ENCODE measurements around the gene SEPTIN3. TPM values are rescaled to one million over a fixed set of nuclear protein-coding genes. Genes with fewer than 3 reads are reported as not detected.

Gene SEPTIN3
- total and polyA plus RNA-seq, 10 of the 15 experiments (the other 5 are each of a cell fraction or from before 2014, with no cell fraction given): 0.05 to 3.1 (median 0.87) TPM

GRCh38 chr22:41946629-41947423 is 22.4 kb upstream of the SEPTIN3 start, which contains the start of gene CENPM (continued):
- TF ChIP-seq EGR1 (IDR thresholded peaks at IDR 0.05; ENCODE audit: borderline replicate concordance in 1 of 2, low read depth in 2 of 2, low read length in 2 of 2) (peak in 1 of 2 experiments; percentile 66; a peak in 2 of 3 replicates), NFYA (IDR thresholded peaks at IDR 0.05; ENCODE audit: borderline replicate concordance, low read depth, low read length) (peak; percentile 80), CBFB (IDR thresholded peaks at IDR 0.05; ENCODE audit: low read depth) (no peak), NFIC (IDR thresholded peaks at IDR 0.05; ENCODE audit: low read depth, low read length) (no peak), STAT1 (conservative IDR thresholded peaks at IDR 0.05) (no peak), RELA (IDR thresholded peaks at IDR 0.05; ENCODE audit: borderline replicate concordance, partially characterized antibody) (peak; percentile 72)

GRCh38 chr22:41947424-41948080 is 21.7 kb upstream of the SEPTIN3 start:
- WGBS (ENCODE audit: insufficient coverage, insufficient replicate concordance, low lambda C conversion rate, missing lambda C conversion rate): 82% methylated on average over 19 of the region's 21 CpGs
- no TSS peak for BruUV-seq (replicated peaks)
- H2AFZ ChIP-seq (ENCODE audit: control insufficient read depth, low read depth, low read length): peak overlapping the region; percentile 86
- ChIA-PET POLR2A (interaction anchor here (0.6 to 9.2 kb wide), 19 partner anchors 10 to 925 kb away, joined by 3 to 164 read pairs (median 3); partner anchors contain the start of genes CCDC134, DESI1, TNFRSF13C and XRCC6), RAD21 (ENCODE audit: unreplicated experiment) (interaction anchor here (0.8 to 7.9 kb wide), 12 partner anchors 9 to 250 kb away, joined by 3 to 115 read pairs (median 8); partner anchors contain the start of genes NDUFA6, SMDT1 and TNFRSF13C), SMC1A (ENCODE audit: uncharacterized antibody, unreplicated experiment) (interaction anchor here (0.9 to 3.3 kb wide), 10 partner anchors 7 to 497 kb away, joined by 3 to 18 read pairs (median 4); partner anchors contain the start of genes SREBF2 and TNFRSF13C), CTCF (interaction anchor here (1.0 to 2.0 kb wide), 10 partner anchors 11 to 281 kb away, joined by 3 to 12 read pairs (median 4); partner anchors contain the start of gene NDUFA6)
- ATAC-seq (no peak), DNase-seq (ENCODE audit: low read depth, low spot score) (no peak), FAIRE-seq (no peak)
- no peaks in the 10 kb centered on the region for H3K27me3 ChIP-seq (replicated peaks in 1 of 2; ENCODE audit: control insufficient read depth in 2 of 2, insufficient read depth in 2 of 2, low read length in 1 of 2)
- in situ Hi-C loops (cut with MboI) (loop anchor here (5.0 kb wide), 1 partner anchor 115 kb away; the partner anchor contains the start of gene SREBF2), intact Hi-C loops (cut with micrococcal nuclease; ENCODE audit: unreplicated experiment) (loop anchor here (5.0 kb wide), 1 partner anchor 490 kb away; no protein-coding TSS in a partner anchor)
- H3K4me3 ChIP-seq: peak overlapping the region; percentile 78; the same call in 1 of the 2 replicates
- no peaks in the 10 kb centered on the region for H4K20me1 ChIP-seq (ENCODE audit: control insufficient read depth, insufficient read depth)
- no peak overlapping the region; the same call in 1 of the 2 replicates for H3K9ac ChIP-seq (ENCODE audit: control insufficient read depth, insufficient read depth, low read length)
- peak overlapping the region; percentile 99 for H3K4me2 ChIP-seq (ENCODE audit: control insufficient read depth, insufficient read depth)
- H3K4me1 ChIP-seq (ENCODE audit: control insufficient read depth, insufficient read depth, low read length): peaks cover 59% of the 10 kb centered on the region
- peak overlapping the region; percentile 94 for H3K27ac ChIP-seq (ENCODE audit: control insufficient read depth, insufficient read depth)
- 0 out of 2 replicates have a peak, but pooled peaks have one; percentile 49 for TF ChIP-seq ZBTB40 (IDR thresholded peaks at IDR 0.05; ENCODE audit: borderline replicate concordance)
- no peak for TF ChIP-seq BMI1 (IDR thresholded peaks at IDR 0.05; ENCODE audit: borderline replicate concordance)
- no peak for TF ChIP-seq CBFB (IDR thresholded peaks at IDR 0.05; ENCODE audit: low read depth)
- peak; percentile 100 for TF ChIP-seq MLLT1 (IDR thresholded peaks at IDR 0.05)
- TF ChIP-seq IKZF2 (IDR thresholded peaks at IDR 0.05): 0 out of 4 replicates have a peak, but pooled peaks of 1 of the 2 experiments have one; percentile 19
- H3K79me2 ChIP-seq (ENCODE audit: control insufficient read depth, insufficient read depth, low read length): peaks cover 41% of the 10 kb centered on the region
- H3K9me3 ChIP-seq (replicated peaks; ENCODE audit: control insufficient read depth, insufficient read depth, low read length): no peaks in the 10 kb centered on the region
- H3K36me3 ChIP-seq (ENCODE audit: control insufficient read depth in 2 of 2, insufficient read depth in 2 of 2, low read length in 1 of 2): peaks cover 8 to 14% of the 10 kb centered on the region in 2 experiments; a peak in 3 of 4 replicates

Measured in GM12878 (cell line).